LNCaP clone FGC (cell line): ENCODE measurements around the gene LALBA.
"Not testable (repeated sequence)": the region's sequence is repeated elsewhere in the genome, so short reads cannot be mapped to it uniquely, and the experiment has no call there.

Experiments used
- DNase-seq: peaks from one replicate; pipeline ENCODE4 v3.0.0-alpha.2; 2011; ENCODE audit warnings: low read depth
- H3K4me3 ChIP-seq: 2 replicates; pipeline ENCODE4 v1.5.1; 2011; ENCODE audit warnings: mild to moderate bottlenecking, low read depth, low read length, control low read depth
- CTCF ChIP-seq: IDR thresholded peaks from 2 replicates; pipeline ENCODE4 v1.5.1; 2012; ENCODE audit warnings: mild to moderate bottlenecking; ENCODE audit not compliant: control insufficient read depth, insufficient read depth; ENCODE audit errors: extremely low read depth

The LALBA gene

GRCh38 chr12:48557919-48558318 lies 11.9 kb downstream of the LALBA start:
- no peak for DNase-seq
- TF ChIP-seq CTCF, result no peak

GRCh38 chr12:48556631-48557030 lies 13.2 kb downstream of the LALBA start:
- no peak for TF ChIP-seq CTCF
- no peak overlapping the region for H3K4me3 ChIP-seq
- no peak for DNase-seq

More at GRCh38 chr12:48557919-48558318, 11.9 kb downstream of the LALBA start:
- no peak overlapping the region for H3K4me3 ChIP-seq

- H3K4me3 ChIP-seq, result 0 out of 2 replicates have a peak overlapping the region, but pooled peaks have one; percentile 10
- peak; percentile 8 for DNase-seq
Observed at GRCh38 chr12:48553666-48554343, 16.0 kb downstream of the LALBA start.

- not testable (repeated sequence) for DNase-seq, H3K4me3 ChIP-seq
Observed at GRCh38 chr12:48551636-48552035, 18.2 kb downstream of the LALBA start.

- DNase-seq, H3K4me3 ChIP-seq: not testable (repeated sequence)
Observed at GRCh38 chr12:48547012-48547411, 22.8 kb downstream of the LALBA start.

GRCh38 chr12:48545833-48546469 lies 23.9 kb downstream of the LALBA start:
- DNase-seq, result no peak
- no peak overlapping the region for H3K4me3 ChIP-seq
- no peak for TF ChIP-seq CTCF

GRCh38 chr12:48542300-48542928 lies 27.4 kb downstream of the LALBA start:
- peak; percentile 92 for TF ChIP-seq CTCF
- no peak overlapping the region for H3K4me3 ChIP-seq
- DNase-seq, result peak; percentile 10

- TF ChIP-seq CTCF, result no peak
- no peak for DNase-seq
- no peak overlapping the region for H3K4me3 ChIP-seq
Observed at GRCh38 chr12:48536602-48537001, 33.2 kb downstream of the LALBA start.
